HepG2 (cell line): ENCODE data around the gene IVD. TPM values are rescaled to one million over a fixed set of nuclear protein-coding genes. Genes with fewer than 3 reads are reported as not detected.

Source experiments
- ATAC-seq: fragments of 200-7000 bp; cut with Tn5 transposase; 3 replicates; pipeline ENCODE4 v1.9.1; 2020; ENCODE audit warnings: mild to moderate bottlenecking, moderate library complexity
- BruUV-seq: library from RNA; stranded (reverse); fragments of 400-500 nt; replicated peaks from 2 replicates; lab custom pipeline; 2021; lab: Mats Ljungman, UMichigan
- CTCF ChIA-PET: fragments of 300-600 bp; formaldehyde crosslinking; extraction: SDS; loops from one replicate; lab custom pipeline; 2021; ENCODE audit warnings: low total read pairs, inconsistent platforms, low intra/inter-chr PET ratio; lab: Yijun Ruan, JAX
- POLR2A ChIA-PET: fragments of 350-600 bp; sonication (Branson Sonifier 250); formaldehyde crosslinking; loops from one replicate; lab custom pipeline; 2020; ENCODE audit warnings: antibody characterized with exemption, inconsistent platforms; lab: Yijun Ruan, JAX
- DNase-seq: peaks from one replicate; pipeline ENCODE4 v3.0.0-alpha.2; 2015; ENCODE audit warnings: low spot score
- FAIRE-seq: peaks from 3 replicates; lab custom pipeline; 2011; peaks lifted over from hg19 to GRCh38; lab: Jason Lieb, UNC
- H2AFZ ChIP-seq: one replicate; pipeline ENCODE4 v1.6.1; 2011; ENCODE audit warnings: low read length, inconsistent platforms
- H3K27ac ChIP-seq: fragments of 300-600 bp; 3 replicates; pipeline ENCODE4 v1.8.0; 2011; ENCODE audit warnings: mixed run types, mild to moderate bottlenecking, mixed read lengths, low read length, inconsistent platforms; ENCODE audit not compliant: insufficient read depth; ENCODE audit errors: extremely low read length
- H3K27me3 ChIP-seq, 2 experiments: fragments of 200-600 bp in 1 of 2; 2 replicates in 1 of 2; 3 replicates in 1 of 2; pipeline versions ENCODE4 v1.6.0 to v1.8.0; 2011; ENCODE audit warnings: low read length in 2 of 2, mild to moderate bottlenecking in 2 of 2, moderate library complexity in 2 of 2, inconsistent platforms in 1 of 2; ENCODE audit not compliant: insufficient read depth in 2 of 2, control insufficient read depth in 1 of 2
- H3K36me3 ChIP-seq, 2 experiments: fragments of 200-600 bp in 1 of 2; replicated peaks in 1 of 2; 2 replicates in 1 of 2; 3 replicates in 1 of 2; pipeline versions ENCODE4 v1.5.1 to v1.8.0; 2011; ENCODE audit warnings: low read length in 2 of 2, inconsistent platforms in 1 of 2; ENCODE audit not compliant: insufficient read depth in 2 of 2, control insufficient read depth in 1 of 2
- H3K4me1 ChIP-seq: 2 replicates; pipeline ENCODE4 v1.5.1; 2012; ENCODE audit warnings: low read length, inconsistent platforms; ENCODE audit not compliant: insufficient read depth
- H3K4me2 ChIP-seq: 2 replicates; pipeline ENCODE4 v1.6.0; 2011; ENCODE audit warnings: low read depth, low read length, inconsistent platforms
- H3K4me3 ChIP-seq, 3 experiments: fragments of 200-600 bp in 1 of 3; sonication (generic), shearing (Covaris generic) in 1 of 3; replicated peaks in 1 of 3; 2 replicates each; pipeline ENCODE4 v1.5.1; 2011 to 2016; ENCODE audit warnings: low read length in 3 of 3, inconsistent platforms in 2 of 3, low read depth in 2 of 3, mild to moderate bottlenecking in 2 of 3, control low read depth in 1 of 3, mixed read lengths in 1 of 3; ENCODE audit not compliant: insufficient read depth in 1 of 3
- H3K79me2 ChIP-seq: one replicate; pipeline ENCODE4 v1.6.1; 2011; ENCODE audit warnings: low read length, inconsistent platforms; ENCODE audit not compliant: insufficient read depth
- H3K9ac ChIP-seq: 2 replicates; pipeline ENCODE4 v1.6.0; 2011; ENCODE audit warnings: mild to moderate bottlenecking, low read depth, low read length, inconsistent platforms; ENCODE audit not compliant: insufficient read depth
- H3K9me3 ChIP-seq: 2 replicates; pipeline ENCODE4 v1.5.1; 2012; ENCODE audit warnings: mild to moderate bottlenecking, low read length
- H4K20me1 ChIP-seq: 2 replicates; pipeline ENCODE4 v1.6.0; 2011; ENCODE audit warnings: inconsistent platforms, mild to moderate bottlenecking, low read length, moderate library complexity; ENCODE audit not compliant: insufficient read depth
- KAT7 ChIP-seq: IDR thresholded peaks from 2 replicates; pipeline ENCODE4 v1.6.1; 2018; ENCODE audit warnings: borderline replicate concordance, missing compliant biosample characterization
- NFYB ChIP-seq: sonication (generic); formaldehyde crosslinking; IDR thresholded peaks from 2 replicates; pipeline ENCODE4 v1.4.0; 2020; ENCODE audit warnings: missing genetic modification reagents
- NR2F2 ChIP-seq: IDR thresholded peaks from 2 replicates; pipeline ENCODE4 v1.6.1; 2012; ENCODE audit warnings: low read depth, inconsistent platforms, borderline replicate concordance
- SIN3A ChIP-seq: IDR thresholded peaks from 2 replicates; pipeline ENCODE4 v1.6.1; 2011; ENCODE audit warnings: low read depth, mild to moderate bottlenecking, control low read depth, low read length, borderline replicate concordance
- ZBTB20 ChIP-seq: sonication (generic); formaldehyde crosslinking; IDR thresholded peaks from 2 replicates; pipeline ENCODE4 v1.8.1; 2023; ENCODE audit warnings: missing genetic modification reagents, low read depth, mild to moderate bottlenecking, borderline replicate concordance
- ZNF558 ChIP-seq: sonication (generic); formaldehyde crosslinking; IDR thresholded peaks from 2 replicates; pipeline ENCODE4 v1.9.0; 2022; ENCODE audit warnings: mild to moderate bottlenecking, missing genetic modification reagents, borderline replicate concordance
- ZNF850 ChIP-seq: sonication (generic); formaldehyde crosslinking; conservative IDR thresholded peaks from 2 replicates; pipeline ENCODE4 v1.9.0; 2021; ENCODE audit warnings: mild to moderate bottlenecking, missing genetic modification reagents
- WGBS: methylation state at CpG from one replicate; pipeline ENCODE4 v1.1.6; 2017; ENCODE audit warnings: low lambda C conversion rate; 5-methylcytosine and 5-hydroxymethylcytosine counted together
- in situ Hi-C: cut with HindIII; loops from 2 replicates; pipeline ENCODE4 v1.10.0; 2017; ENCODE audit warnings: low pct_unique_long_range_greater_than_20kb; ENCODE audit not compliant: extremely low pct_ligation_motif_present
- intact Hi-C: fragments of 100-400 bp; cut with micrococcal nuclease; formaldehyde crosslinking; loops from one replicate; pipeline ENCODE4 v1.10.0; 2022; ENCODE audit not compliant: unreplicated experiment
- polyA plus RNA-seq, 8 experiments: library from polyadenylated mRNA; depleted of rRNA in 3 of 8; stranded (reverse) in 7 of 8; unstranded in 1 of 8; fragments of >200 nt; fragmentation: Illumina TruSeq in 4 of 8; extraction: Trizol in 4 of 8; gene quantifications; 2 replicates each; pipeline versions ENCODE4 v1.2.1 to v1.2.3, GENCODE V29; 2011 to 2016; ENCODE audit warnings: low read depth in 4 of 8, missing spikeins in 1 of 8, mixed read lengths in 1 of 8; ENCODE audit not compliant: insufficient read depth in 1 of 8
- total RNA-seq, 5 experiments: library from RNA; depleted of rRNA; stranded (reverse); fragments of >200 nt; fragmentation: Illumina TruSeq; extraction: Trizol; gene quantifications; 2 replicates each; pipeline ENCODE4 v1.2.3, GENCODE V29; 2016; ENCODE audit warnings: low read depth in 1 of 5
- TF ChIP-seq, protein P1 (sequence below): conservative IDR thresholded peaks from 2 replicates; pipeline ENCODE4 v1.6.1; 2018; ENCODE audit warnings: missing genetic modification reagents
- TF ChIP-seq, protein P2 (sequence below): sonication (generic); formaldehyde crosslinking; IDR thresholded peaks from 2 replicates; pipeline ENCODE4 v1.4.0; 2020; ENCODE audit warnings: mild to moderate bottlenecking, missing genetic modification reagents
- TF ChIP-seq, protein P3 (sequence below): sonication (generic); formaldehyde crosslinking; IDR thresholded peaks from 2 replicates; pipeline ENCODE4; 2020; ENCODE audit warnings: missing genetic modification reagents, mild to moderate bottlenecking, borderline replicate concordance
- TF ChIP-seq, protein P4 (sequence below): sonication (generic); formaldehyde crosslinking; IDR thresholded peaks from 2 replicates; pipeline ENCODE4 v1.4.0; 2020; ENCODE audit warnings: missing genetic modification reagents, mild to moderate bottlenecking, borderline replicate concordance
- TF ChIP-seq, protein P5 (sequence below): sonication (generic); formaldehyde crosslinking; IDR thresholded peaks from 2 replicates; pipeline ENCODE4 v1.9.0; 2021; ENCODE audit warnings: missing genetic modification reagents, mild to moderate bottlenecking, borderline replicate concordance

Gene IVD
- total and polyA plus RNA-seq, 2 of the 13 experiments (the other 11 are each of a cell fraction or from before 2014, with no cell fraction given): 48.0 to 53.9 TPM

DNA sequence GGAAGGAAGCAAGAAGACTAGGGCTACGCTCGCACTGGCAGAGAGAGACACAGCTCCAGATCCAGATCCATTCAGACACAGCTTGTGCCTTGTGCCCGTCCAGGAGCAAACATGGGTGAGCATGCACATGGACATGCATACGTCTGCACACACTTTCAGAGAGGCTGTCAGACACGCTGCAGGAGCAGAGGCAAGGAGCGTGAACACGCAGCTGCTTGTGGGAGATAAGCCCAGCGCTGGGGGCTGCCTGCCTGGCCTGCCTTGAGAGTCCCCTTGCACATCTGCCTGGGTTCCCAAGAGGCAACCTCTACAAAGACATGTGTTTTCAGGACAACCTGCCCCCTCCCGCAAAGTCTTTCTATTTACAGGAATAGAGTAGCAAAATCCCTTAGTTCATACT is 21.6 kb downstream of the IVD start:
- no peak overlapping the region for H3K4me2 ChIP-seq
- BruUV-seq: no TSS peak
- WGBS: 80% methylated on average over 5 of the region's 9 CpGs
- TF ChIP-seq NR2F2 (no peak), NFYB (CRISPR knock-in tag) (no peak), ZBTB20 (CRISPR knock-in tag) (no peak), ZNF558 (CRISPR knock-in tag) (no peak), SIN3A (no peak), KAT7 (CRISPR knock-in tag) (no peak), ZNF850 (CRISPR knock-in tag) (no peak)
- TF ChIP-seq, protein P1, sequence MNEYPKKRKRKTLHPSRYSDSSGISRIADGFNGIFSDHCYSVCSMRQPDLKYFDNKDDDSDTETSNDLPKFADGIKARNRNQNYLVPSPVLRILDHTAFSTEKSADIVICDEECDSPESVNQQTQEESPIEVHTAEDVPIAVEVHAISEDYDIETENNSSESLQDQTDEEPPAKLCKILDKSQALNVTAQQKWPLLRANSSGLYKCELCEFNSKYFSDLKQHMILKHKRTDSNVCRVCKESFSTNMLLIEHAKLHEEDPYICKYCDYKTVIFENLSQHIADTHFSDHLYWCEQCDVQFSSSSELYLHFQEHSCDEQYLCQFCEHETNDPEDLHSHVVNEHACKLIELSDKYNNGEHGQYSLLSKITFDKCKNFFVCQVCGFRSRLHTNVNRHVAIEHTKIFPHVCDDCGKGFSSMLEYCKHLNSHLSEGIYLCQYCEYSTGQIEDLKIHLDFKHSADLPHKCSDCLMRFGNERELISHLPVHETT (CRISPR knock-in tag): no peak
- TF ChIP-seq, protein P2, sequence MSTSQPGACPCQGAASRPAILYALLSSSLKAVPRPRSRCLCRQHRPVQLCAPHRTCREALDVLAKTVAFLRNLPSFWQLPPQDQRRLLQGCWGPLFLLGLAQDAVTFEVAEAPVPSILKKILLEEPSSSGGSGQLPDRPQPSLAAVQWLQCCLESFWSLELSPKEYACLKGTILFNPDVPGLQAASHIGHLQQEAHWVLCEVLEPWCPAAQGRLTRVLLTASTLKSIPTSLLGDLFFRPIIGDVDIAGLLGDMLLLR (CRISPR knock-in tag): no peak
- TF ChIP-seq, protein P3, sequence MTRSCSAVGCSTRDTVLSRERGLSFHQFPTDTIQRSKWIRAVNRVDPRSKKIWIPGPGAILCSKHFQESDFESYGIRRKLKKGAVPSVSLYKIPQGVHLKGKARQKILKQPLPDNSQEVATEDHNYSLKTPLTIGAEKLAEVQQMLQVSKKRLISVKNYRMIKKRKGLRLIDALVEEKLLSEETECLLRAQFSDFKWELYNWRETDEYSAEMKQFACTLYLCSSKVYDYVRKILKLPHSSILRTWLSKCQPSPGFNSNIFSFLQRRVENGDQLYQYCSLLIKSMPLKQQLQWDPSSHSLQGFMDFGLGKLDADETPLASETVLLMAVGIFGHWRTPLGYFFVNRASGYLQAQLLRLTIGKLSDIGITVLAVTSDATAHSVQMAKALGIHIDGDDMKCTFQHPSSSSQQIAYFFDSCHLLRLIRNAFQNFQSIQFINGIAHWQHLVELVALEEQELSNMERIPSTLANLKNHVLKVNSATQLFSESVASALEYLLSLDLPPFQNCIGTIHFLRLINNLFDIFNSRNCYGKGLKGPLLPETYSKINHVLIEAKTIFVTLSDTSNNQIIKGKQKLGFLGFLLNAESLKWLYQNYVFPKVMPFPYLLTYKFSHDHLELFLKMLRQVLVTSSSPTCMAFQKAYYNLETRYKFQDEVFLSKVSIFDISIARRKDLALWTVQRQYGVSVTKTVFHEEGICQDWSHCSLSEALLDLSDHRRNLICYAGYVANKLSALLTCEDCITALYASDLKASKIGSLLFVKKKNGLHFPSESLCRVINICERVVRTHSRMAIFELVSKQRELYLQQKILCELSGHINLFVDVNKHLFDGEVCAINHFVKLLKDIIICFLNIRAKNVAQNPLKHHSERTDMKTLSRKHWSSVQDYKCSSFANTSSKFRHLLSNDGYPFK (CRISPR knock-in tag): no peak
- TF ChIP-seq, protein P4, sequence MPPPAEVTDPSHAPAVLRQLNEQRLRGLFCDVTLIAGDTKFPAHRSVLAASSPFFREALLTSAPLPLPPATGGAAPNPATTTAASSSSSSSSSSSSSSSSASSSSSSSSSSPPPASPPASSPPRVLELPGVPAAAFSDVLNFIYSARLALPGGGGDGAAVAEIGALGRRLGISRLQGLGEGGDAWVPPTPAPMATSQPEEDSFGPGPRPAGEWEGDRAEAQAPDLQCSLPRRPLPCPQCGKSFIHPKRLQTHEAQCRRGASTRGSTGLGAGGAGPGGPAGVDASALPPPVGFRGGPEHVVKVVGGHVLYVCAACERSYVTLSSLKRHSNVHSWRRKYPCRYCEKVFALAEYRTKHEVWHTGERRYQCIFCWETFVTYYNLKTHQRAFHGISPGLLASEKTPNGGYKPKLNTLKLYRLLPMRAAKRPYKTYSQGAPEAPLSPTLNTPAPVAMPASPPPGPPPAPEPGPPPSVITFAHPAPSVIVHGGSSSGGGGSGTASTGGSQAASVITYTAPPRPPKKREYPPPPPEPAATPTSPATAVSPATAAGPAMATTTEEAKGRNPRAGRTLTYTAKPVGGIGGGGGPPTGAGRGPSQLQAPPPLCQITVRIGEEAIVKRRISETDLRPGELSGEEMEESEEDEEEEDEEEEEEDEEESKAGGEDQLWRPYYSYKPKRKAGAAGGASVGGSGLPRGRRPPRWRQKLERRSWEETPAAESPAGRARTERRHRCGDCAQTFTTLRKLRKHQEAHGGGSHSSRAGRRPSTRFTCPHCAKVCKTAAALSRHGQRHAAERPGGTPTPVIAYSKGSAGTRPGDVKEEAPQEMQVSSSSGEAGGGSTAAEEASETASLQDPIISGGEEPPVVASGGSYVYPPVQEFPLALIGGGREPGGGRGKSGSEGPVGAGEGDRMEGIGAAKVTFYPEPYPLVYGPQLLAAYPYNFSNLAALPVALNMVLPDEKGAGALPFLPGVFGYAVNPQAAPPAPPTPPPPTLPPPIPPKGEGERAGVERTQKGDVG (CRISPR knock-in tag): no peak
- TF ChIP-seq, protein P5, sequence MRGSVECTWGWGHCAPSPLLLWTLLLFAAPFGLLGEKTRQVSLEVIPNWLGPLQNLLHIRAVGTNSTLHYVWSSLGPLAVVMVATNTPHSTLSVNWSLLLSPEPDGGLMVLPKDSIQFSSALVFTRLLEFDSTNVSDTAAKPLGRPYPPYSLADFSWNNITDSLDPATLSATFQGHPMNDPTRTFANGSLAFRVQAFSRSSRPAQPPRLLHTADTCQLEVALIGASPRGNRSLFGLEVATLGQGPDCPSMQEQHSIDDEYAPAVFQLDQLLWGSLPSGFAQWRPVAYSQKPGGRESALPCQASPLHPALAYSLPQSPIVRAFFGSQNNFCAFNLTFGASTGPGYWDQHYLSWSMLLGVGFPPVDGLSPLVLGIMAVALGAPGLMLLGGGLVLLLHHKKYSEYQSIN (CRISPR knock-in tag): no peak
- TF ChIP-seq, all 625 proteins: peak for 0
- H3K4me3 ChIP-seq: no peak overlapping the region
- no peaks in the 10 kb centered on the region for H3K36me3 ChIP-seq
- CTCF ChIA-PET: no interaction called here
- peaks cover under 1% of the 10 kb centered on the region; the same call in 1 of the 2 replicates for H3K4me1 ChIP-seq
- no peaks in the 10 kb centered on the region for H3K9me3 ChIP-seq
- no peaks in the 10 kb centered on the region for H3K79me2 ChIP-seq
- ATAC-seq (no peak), DNase-seq (no peak), FAIRE-seq (no peak)
- in situ Hi-C loops (no loop called here), intact Hi-C loops (no loop called here)
- no peak overlapping the region for H2AFZ ChIP-seq
- H3K27me3 ChIP-seq: no peaks in the 10 kb centered on the region; a peak in 2 of 5 replicates
- H3K9ac ChIP-seq: no peak overlapping the region
- H3K27ac ChIP-seq: no peak overlapping the region
- H4K20me1 ChIP-seq: no peaks in the 10 kb centered on the region
- POLR2A ChIA-PET: no interaction called here
